HG03460 (cell line): ENCODE measurements around the gene ANKRD40CL.

Source experiments
- ATAC-seq: cut with Tn5 transposase; IDR thresholded peaks from one replicate; pipeline ENCODE4 v1.9.1; 2021; ENCODE audit not compliant: unreplicated experiment

The ANKRD40CL gene

GRCh38 chr17:50719144-50719923, 48.0 kb downstream of the ANKRD40CL start, which contains the start of gene LUC7L3:
Gene LUC7L3, plus strand, starts transcription at chr17:50719603. Its CDS starts 130 bp downstream, at chr17:50719733.
- ATAC-seq: peak; percentile 91

- ATAC-seq: no peak
These were observed 51.8 kb downstream of the ANKRD40CL start for GRCh38 chr17:50715471-50715870.

GRCh38 chr17:50712641-50713040, 54.7 kb downstream of the ANKRD40CL start:
- no peak for ATAC-seq
